Measurements from ENCODE around the gene PLCL2.

Gene PLCL2

GRCh38 chr3:16936233-16936632, 51.5 kb downstream of the PLCL2 start:
- Histone ChIP-seq H3K36me3 (ENCODE audit: insufficient read depth, low read length) (peaks cover 13% of the 10 kb centered on the region), H3K4me3 (ENCODE audit: low read depth, low read length, poor library complexity, severe bottlenecking) (no peak overlapping the region), H3K9ac (ENCODE audit: low read length) (no peak overlapping the region), H3K4me2 (ENCODE audit: low read length) (no peak overlapping the region), H3K4me1 (ENCODE audit: insufficient read depth, low read length, severe bottlenecking) (peaks cover 7% of the 10 kb centered on the region), H3K79me2 (ENCODE audit: insufficient read depth, low read length) (peaks cover 93% of the 10 kb centered on the region), H2AFZ (ENCODE audit: low read length) (no peak overlapping the region), H3K27ac (ENCODE audit: low read depth, low read length, poor library complexity, severe bottlenecking) (no peak overlapping the region), H3F3A (ENCODE audit: insufficient read depth, low read length) (no peaks in the 10 kb centered on the region), H3K27me3 (ENCODE audit: insufficient read depth, low read length) (no peaks in the 10 kb centered on the region), H4K20me1 (ENCODE audit: insufficient read depth, low read length) (no peaks in the 10 kb centered on the region), H3K9me3 (ENCODE audit: low read length) (no peaks in the 10 kb centered on the region), H3K9me2 (ENCODE audit: low read depth, low read length) (no peaks in the 10 kb centered on the region)
- TF ChIP-seq EZH2 (IDR thresholded peaks at IDR 0.05; ENCODE audit: borderline replicate concordance, low read length) (no peak), CTCF (IDR thresholded peaks at IDR 0.05; ENCODE audit: low read length) (no peak)

GRCh38 chr3:16936676-16937230, 52.0 kb downstream of the PLCL2 start:
- Histone ChIP-seq H3K4me1 (ENCODE audit: insufficient read depth, low read length, severe bottlenecking) (peaks cover 7% of the 10 kb centered on the region), H2AFZ (ENCODE audit: low read length) (no peak overlapping the region), H4K20me1 (ENCODE audit: insufficient read depth, low read length) (no peaks in the 10 kb centered on the region), H3F3A (ENCODE audit: insufficient read depth, low read length) (no peaks in the 10 kb centered on the region), H3K27ac (ENCODE audit: low read depth, low read length, poor library complexity, severe bottlenecking) (no peak overlapping the region), H3K9ac (ENCODE audit: low read length) (no peak overlapping the region), H3K4me2 (ENCODE audit: low read length) (no peak overlapping the region), H3K9me2 (ENCODE audit: low read depth, low read length) (no peaks in the 10 kb centered on the region), H3K27me3 (ENCODE audit: insufficient read depth, low read length) (no peaks in the 10 kb centered on the region), H3K36me3 (ENCODE audit: insufficient read depth, low read length) (peaks cover 8% of the 10 kb centered on the region), H3K9me3 (ENCODE audit: low read length) (no peaks in the 10 kb centered on the region), H3K4me3 (ENCODE audit: low read depth, low read length, poor library complexity, severe bottlenecking) (no peak overlapping the region), H3K79me2 (ENCODE audit: insufficient read depth, low read length) (peaks cover 93% of the 10 kb centered on the region)
- no peak for TF ChIP-seq EZH2 (IDR thresholded peaks at IDR 0.05; ENCODE audit: borderline replicate concordance, low read length)
- TF ChIP-seq CTCF (IDR thresholded peaks at IDR 0.05; ENCODE audit: low read length) = no peak

DNA sequence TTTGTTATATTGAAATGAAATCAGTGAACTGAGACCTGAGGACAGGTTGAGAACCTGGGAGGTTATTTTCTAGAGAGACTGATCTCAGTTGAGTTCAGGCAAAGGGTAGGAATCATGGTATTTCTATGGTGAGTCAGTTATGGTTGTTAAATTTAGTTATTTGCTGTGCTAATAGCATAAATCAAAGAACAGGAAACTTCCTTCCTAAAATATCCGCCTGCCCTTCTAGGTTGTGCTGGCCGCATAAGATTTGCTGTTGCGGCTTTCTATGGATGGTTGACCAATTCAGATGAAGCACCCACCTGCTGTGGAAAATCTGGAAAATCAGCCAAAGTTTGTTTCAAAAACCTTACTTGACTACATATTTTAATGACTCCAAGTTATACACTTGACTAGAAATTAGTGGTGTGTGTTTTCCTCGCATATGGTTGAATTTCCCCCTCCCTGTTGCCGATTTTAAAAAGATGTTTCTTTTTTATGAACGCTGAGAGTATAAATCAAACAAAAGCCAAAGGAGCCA, 52.6 kb downstream of the PLCL2 start:
- no peak overlapping the region for H3K27ac ChIP-seq (ENCODE audit: low read depth, low read length, poor library complexity, severe bottlenecking)
- H3K79me2 ChIP-seq (ENCODE audit: insufficient read depth, low read length) = peaks cover 93% of the 10 kb centered on the region
- no peaks in the 10 kb centered on the region for H3F3A ChIP-seq (ENCODE audit: insufficient read depth, low read length)
- H3K27me3 ChIP-seq (ENCODE audit: insufficient read depth, low read length) = no peaks in the 10 kb centered on the region
- H3K4me3 ChIP-seq (ENCODE audit: low read depth, low read length, poor library complexity, severe bottlenecking) = no peak overlapping the region
- no peak for TF ChIP-seq EZH2 (IDR thresholded peaks at IDR 0.05; ENCODE audit: borderline replicate concordance, low read length)
- no peak for TF ChIP-seq CTCF (IDR thresholded peaks at IDR 0.05; ENCODE audit: low read length)
- H3K36me3 ChIP-seq (ENCODE audit: insufficient read depth, low read length) = peaks cover 3% of the 10 kb centered on the region; the same call in 1 of the 2 replicates
- H4K20me1 ChIP-seq (ENCODE audit: insufficient read depth, low read length) = no peaks in the 10 kb centered on the region
- H2AFZ ChIP-seq (ENCODE audit: low read length) = no peak overlapping the region
- H3K4me2 ChIP-seq (ENCODE audit: low read length) = no peak overlapping the region
- H3K9me3 ChIP-seq (ENCODE audit: low read length) = no peaks in the 10 kb centered on the region
- no peak overlapping the region for H3K9ac ChIP-seq (ENCODE audit: low read length)
- H3K4me1 ChIP-seq (ENCODE audit: insufficient read depth, low read length, severe bottlenecking) = peaks cover 7% of the 10 kb centered on the region
- H3K9me2 ChIP-seq (ENCODE audit: low read depth, low read length) = no peaks in the 10 kb centered on the region

Data from OCI-LY1 (cell line).